ENCODE results near the gene ADAM12.

- TF ChIP-seq CTCF (IDR thresholded peaks at IDR 0.05; ENCODE audit: insufficient read depth, low read depth, low read length) = no peak
- no peak for TF ChIP-seq EZH2 (IDR thresholded peaks at IDR 0.05; ENCODE audit: insufficient read depth, low read length)
Observed at GRCh38 chr10:126204320-126204719, 184.0 kb downstream of the ADAM12 start.

Data from astrocyte (in vitro differentiated cells and primary cell).